ENCODE data around the gene ENOX2. TPM values are rescaled to one million over a fixed set of nuclear protein-coding genes. Genes with fewer than 3 reads are reported as not detected.
"Not testable (repeated sequence)": the region's sequence is repeated elsewhere in the genome, so short reads cannot be mapped to it uniquely, and the experiment has no call there.

The ENOX2 gene
- total RNA-seq, 1 donor from 2014 or later: 25.2 TPM

- Mint-ChIP-seq H3K27me3 (no peaks in the 10 kb centered on the region), H3K36me3 (no peaks in the 10 kb centered on the region), H3K4me1 (ENCODE audit: unreplicated experiment) (peaks cover 5% of the 10 kb centered on the region), H3K4me3 (no peak overlapping the region), H3K27ac (no peak overlapping the region), H3K9me3 (no peaks in the 10 kb centered on the region)
- TF ChIP-seq, protein P1, sequence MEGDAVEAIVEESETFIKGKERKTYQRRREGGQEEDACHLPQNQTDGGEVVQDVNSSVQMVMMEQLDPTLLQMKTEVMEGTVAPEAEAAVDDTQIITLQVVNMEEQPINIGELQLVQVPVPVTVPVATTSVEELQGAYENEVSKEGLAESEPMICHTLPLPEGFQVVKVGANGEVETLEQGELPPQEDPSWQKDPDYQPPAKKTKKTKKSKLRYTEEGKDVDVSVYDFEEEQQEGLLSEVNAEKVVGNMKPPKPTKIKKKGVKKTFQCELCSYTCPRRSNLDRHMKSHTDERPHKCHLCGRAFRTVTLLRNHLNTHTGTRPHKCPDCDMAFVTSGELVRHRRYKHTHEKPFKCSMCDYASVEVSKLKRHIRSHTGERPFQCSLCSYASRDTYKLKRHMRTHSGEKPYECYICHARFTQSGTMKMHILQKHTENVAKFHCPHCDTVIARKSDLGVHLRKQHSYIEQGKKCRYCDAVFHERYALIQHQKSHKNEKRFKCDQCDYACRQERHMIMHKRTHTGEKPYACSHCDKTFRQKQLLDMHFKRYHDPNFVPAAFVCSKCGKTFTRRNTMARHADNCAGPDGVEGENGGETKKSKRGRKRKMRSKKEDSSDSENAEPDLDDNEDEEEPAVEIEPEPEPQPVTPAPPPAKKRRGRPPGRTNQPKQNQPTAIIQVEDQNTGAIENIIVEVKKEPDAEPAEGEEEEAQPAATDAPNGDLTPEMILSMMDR (conservative IDR thresholded peaks at IDR 0.05): no peak
- no peak for DNase-seq (ENCODE audit: extremely low spot score, unreplicated experiment)
Observed at GRCh38 chrX:130828641-130829040, 74.4 kb downstream of the ENOX2 start.

DNA sequence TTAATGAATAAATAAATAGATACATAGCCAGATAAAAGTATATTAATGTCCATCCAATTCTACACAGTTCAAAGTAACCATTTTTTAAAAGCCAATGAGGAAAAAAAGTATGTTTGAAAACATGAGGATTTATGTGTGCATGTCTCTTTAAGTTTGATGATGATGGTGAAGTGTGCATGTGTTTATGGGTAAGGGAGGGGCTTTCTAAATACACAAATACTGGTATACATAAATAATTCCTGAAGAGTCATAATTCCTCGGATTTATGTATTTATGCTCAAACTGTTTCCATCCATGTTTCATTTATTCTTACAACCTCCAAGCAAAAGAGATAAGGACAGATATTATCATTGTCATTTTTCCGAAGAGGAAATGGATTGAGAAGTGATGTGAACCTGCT is 75.4 kb downstream of the ENOX2 start:
- no peak for DNase-seq (ENCODE audit: extremely low spot score, unreplicated experiment)
- H3K4me3 Mint-ChIP-seq: no peak overlapping the region
- TF ChIP-seq, protein P1 (conservative IDR thresholded peaks at IDR 0.05): no peak
- H3K4me1 Mint-ChIP-seq (ENCODE audit: unreplicated experiment): peaks cover 5% of the 10 kb centered on the region
- no peaks in the 10 kb centered on the region for H3K27me3 Mint-ChIP-seq
- H3K36me3 Mint-ChIP-seq: no peaks in the 10 kb centered on the region
- H3K27ac Mint-ChIP-seq: no peak overlapping the region
- no peaks in the 10 kb centered on the region for H3K9me3 Mint-ChIP-seq

- H3K9me3 Mint-ChIP-seq: no peaks in the 10 kb centered on the region
- H3K4me1 Mint-ChIP-seq (ENCODE audit: unreplicated experiment): peaks cover 5% of the 10 kb centered on the region
- DNase-seq (ENCODE audit: extremely low spot score, unreplicated experiment): no peak
- TF ChIP-seq, protein P1 (conservative IDR thresholded peaks at IDR 0.05): no peak
- no peaks in the 10 kb centered on the region for H3K27me3 Mint-ChIP-seq
- no peak overlapping the region for H3K4me3 Mint-ChIP-seq
- no peaks in the 10 kb centered on the region for H3K36me3 Mint-ChIP-seq
- H3K27ac Mint-ChIP-seq: no peak overlapping the region
Observed at GRCh38 chrX:130826249-130826648, 76.8 kb downstream of the ENOX2 start.

DNA sequence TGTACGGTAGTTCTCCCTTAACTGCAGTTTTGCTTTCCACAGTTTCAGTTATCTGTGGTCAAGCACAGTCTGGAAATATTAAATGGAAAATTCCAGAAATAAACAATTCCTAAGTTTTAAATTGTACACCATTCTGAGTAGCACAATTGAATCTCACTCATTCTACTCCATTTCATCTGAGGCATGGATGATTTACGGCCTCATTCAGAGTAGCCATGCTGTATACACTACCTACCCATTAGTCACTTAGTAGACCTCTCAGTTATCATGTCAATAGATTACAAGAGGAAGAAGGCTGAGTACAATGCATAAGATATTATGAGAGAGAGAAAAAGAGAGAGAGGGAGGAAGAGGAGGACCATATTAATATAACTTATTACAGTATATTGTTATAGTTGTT is 77.5 kb downstream of the ENOX2 start:
- no peaks in the 10 kb centered on the region for H3K9me3 Mint-ChIP-seq
- no peaks in the 10 kb centered on the region for H3K36me3 Mint-ChIP-seq
- no peak for DNase-seq (ENCODE audit: extremely low spot score, unreplicated experiment)
- H3K4me3 Mint-ChIP-seq: no peak overlapping the region
- TF ChIP-seq, protein P1 (conservative IDR thresholded peaks at IDR 0.05): no peak
- peaks cover 5% of the 10 kb centered on the region for H3K4me1 Mint-ChIP-seq (ENCODE audit: unreplicated experiment)
- H3K27ac Mint-ChIP-seq: no peak overlapping the region
- H3K27me3 Mint-ChIP-seq: no peaks in the 10 kb centered on the region

- not testable (repeated sequence) for H3K4me3 Mint-ChIP-seq; H3K27ac Mint-ChIP-seq; DNase-seq (ENCODE audit: extremely low spot score, unreplicated experiment); H3K36me3 Mint-ChIP-seq; H3K27me3 Mint-ChIP-seq; H3K4me1 Mint-ChIP-seq (ENCODE audit: unreplicated experiment); H3K9me3 Mint-ChIP-seq
Observed at GRCh38 chrX:130819367-130819766, 83.6 kb downstream of the ENOX2 start.

- not testable (repeated sequence) for H3K4me1 Mint-ChIP-seq (ENCODE audit: unreplicated experiment); H3K27ac Mint-ChIP-seq; DNase-seq (ENCODE audit: extremely low spot score, unreplicated experiment); H3K36me3 Mint-ChIP-seq; H3K9me3 Mint-ChIP-seq; H3K4me3 Mint-ChIP-seq; H3K27me3 Mint-ChIP-seq
Observed at GRCh38 chrX:130813932-130814331, 89.1 kb downstream of the ENOX2 start.

- no peak overlapping the region for H3K27ac Mint-ChIP-seq
Observed at GRCh38 chrX:130810561-130810960, 92.4 kb downstream of the ENOX2 start.

More at GRCh38 chrX:130810561-130810960, 92.4 kb downstream of the ENOX2 start:
- DNase-seq (ENCODE audit: extremely low spot score, unreplicated experiment): peak; percentile 52
- Mint-ChIP-seq H3K36me3 (peaks cover 5% of the 10 kb centered on the region), H3K4me1 (ENCODE audit: unreplicated experiment) (no peaks in the 10 kb centered on the region), H3K4me3 (no peak overlapping the region), H3K9me3 (peaks cover 5% of the 10 kb centered on the region), H3K27me3 (peaks cover 5% of the 10 kb centered on the region)
- TF ChIP-seq, protein P1 (conservative IDR thresholded peaks at IDR 0.05): no peak

All from type B pancreatic cell (in vitro differentiated cells).